GM19467 (cell line): ENCODE results near the gene MYL10.

Source experiments
- ATAC-seq: cut with Tn5 transposase; IDR thresholded peaks from one replicate; pipeline ENCODE4 v1.9.1; 2021; ENCODE audit warnings: mild to moderate bottlenecking, moderate library complexity; ENCODE audit not compliant: unreplicated experiment

The MYL10 gene

GRCh38 chr7:101598986-101599771 is 29.9 kb downstream of the MYL10 start:
- ATAC-seq: no peak

GRCh38 chr7:101598422-101598985 is 30.6 kb downstream of the MYL10 start:
- no peak for ATAC-seq

GRCh38 chr7:101597941-101598340 is 31.2 kb downstream of the MYL10 start:
- ATAC-seq: no peak

GRCh38 chr7:101596898-101597297 is 32.2 kb downstream of the MYL10 start:
- no peak for ATAC-seq

GRCh38 chr7:101595766-101596537 is 33.1 kb downstream of the MYL10 start:
- ATAC-seq: no peak

GRCh38 chr7:101595246-101595645 is 33.9 kb downstream of the MYL10 start:
- no peak for ATAC-seq

- no peak for ATAC-seq
Observed at GRCh38 chr7:101594790-101595189, 34.3 kb downstream of the MYL10 start.

- no peak for ATAC-seq
Observed at GRCh38 chr7:101593556-101593955, 35.5 kb downstream of the MYL10 start.

- ATAC-seq: no peak
Observed at GRCh38 chr7:101591504-101591903, 37.6 kb downstream of the MYL10 start.

- no peak for ATAC-seq
Observed at GRCh38 chr7:101590663-101591435, 38.2 kb downstream of the MYL10 start.

- ATAC-seq: no peak
Observed at GRCh38 chr7:101589976-101590662, 39.0 kb downstream of the MYL10 start.

- no peak for ATAC-seq
Observed at GRCh38 chr7:101589052-101589451, 40.0 kb downstream of the MYL10 start.

GRCh38 chr7:101588131-101588935 is 40.8 kb downstream of the MYL10 start:
- ATAC-seq: no peak

GRCh38 chr7:101586906-101587677 is 42.0 kb downstream of the MYL10 start:
- ATAC-seq: no peak

GRCh38 chr7:101586078-101586905 is 42.8 kb downstream of the MYL10 start:
- ATAC-seq: no peak

- ATAC-seq: no peak
Observed at GRCh38 chr7:101582971-101583370, 46.1 kb downstream of the MYL10 start.

GRCh38 chr7:101581891-101582290 is 47.2 kb downstream of the MYL10 start:
- no peak for ATAC-seq

- ATAC-seq: no peak
Observed at GRCh38 chr7:101580596-101580995, 48.5 kb downstream of the MYL10 start.
